ENCODE results near the gene FAM222B. TPM values are rescaled to one million over a fixed set of nuclear protein-coding genes. Genes with fewer than 3 reads are reported as not detected.

FAM222B gene
- polyA plus RNA-seq, 1 experiment = 5.2 TPM

GRCh38 chr17:28816540-28816939 is 26.1 kb downstream of the FAM222B start:
- no peak for TF ChIP-seq CTCF (IDR thresholded peaks at IDR 0.05; ENCODE audit: insufficient read depth, low read depth, low read length)
- Histone ChIP-seq H3K36me3 (ENCODE audit: control insufficient read depth, insufficient read depth, low read length) (no peaks in the 10 kb centered on the region), H3K27me3 (ENCODE audit: control insufficient read depth, insufficient read depth, low read length) (no peaks in the 10 kb centered on the region), H3K4me3 (ENCODE audit: low read depth, low read length) (no peak overlapping the region)
- CTCF ChIA-PET = no interaction called here
- DNase-seq (ENCODE audit: low read depth) = no peak
- POLR2A ChIA-PET = no interaction called here

GRCh38 chr17:28812748-28813377 is 29.7 kb downstream of the FAM222B start:
- TF ChIP-seq CTCF (IDR thresholded peaks at IDR 0.05; ENCODE audit: insufficient read depth, low read depth, low read length) = no peak
- Histone ChIP-seq H3K36me3 (ENCODE audit: control insufficient read depth, insufficient read depth, low read length) (no peaks in the 10 kb centered on the region), H3K27me3 (ENCODE audit: control insufficient read depth, insufficient read depth, low read length) (no peaks in the 10 kb centered on the region), H3K4me3 (ENCODE audit: low read depth, low read length) (peak overlapping the region; percentile 99)
- DNase-seq (ENCODE audit: low read depth) = no peak
- ChIA-PET POLR2A (interaction anchor here (0.6 kb wide), 1 partner anchor 75 kb away, joined by 13 read pairs; no protein-coding TSS in a partner anchor), CTCF (interaction anchor here (1.0 kb wide), 1 partner anchor 49 kb away, joined by 3 read pairs; no protein-coding TSS in a partner anchor)

GRCh38 chr17:28812091-28812747 is 30.4 kb downstream of the FAM222B start:
- Histone ChIP-seq H3K36me3 (ENCODE audit: control insufficient read depth, insufficient read depth, low read length) (no peaks in the 10 kb centered on the region), H3K4me3 (ENCODE audit: low read depth, low read length) (peak overlapping the region; percentile 99), H3K27me3 (ENCODE audit: control insufficient read depth, insufficient read depth, low read length) (no peaks in the 10 kb centered on the region)
- CTCF ChIA-PET = interaction anchor here (0.8 to 1.0 kb wide), 2 partner anchors 48 to 85 kb away, joined by 3 read pairs; no protein-coding TSS in a partner anchor
- POLR2A ChIA-PET = no interaction called here
- DNase-seq (ENCODE audit: low read depth) = peak; percentile 73
- no peak for TF ChIP-seq CTCF (IDR thresholded peaks at IDR 0.05; ENCODE audit: insufficient read depth, low read depth, low read length)

- H3K27me3 ChIP-seq (ENCODE audit: control insufficient read depth, insufficient read depth, low read length) = no peaks in the 10 kb centered on the region
- DNase-seq (ENCODE audit: low read depth) = no peak
- ChIA-PET POLR2A (no interaction called here), CTCF (interaction anchor here (0.8 kb wide), 2 partner anchors 85 to 91 kb away, joined by 3 read pairs; partner anchors contain the start of gene DHRS13)
- 0 out of 2 replicates have a peak, but pooled peaks have one; percentile 2 for TF ChIP-seq CTCF (IDR thresholded peaks at IDR 0.05; ENCODE audit: insufficient read depth, low read depth, low read length)
- peak overlapping the region; percentile 99 for H3K4me3 ChIP-seq (ENCODE audit: low read depth, low read length)
- H3K36me3 ChIP-seq (ENCODE audit: control insufficient read depth, insufficient read depth, low read length) = no peaks in the 10 kb centered on the region
Observed at GRCh38 chr17:28811651-28812090, 30.9 kb downstream of the FAM222B start.

- Histone ChIP-seq H3K4me3 (ENCODE audit: low read depth, low read length) (no peak overlapping the region), H3K27me3 (ENCODE audit: control insufficient read depth, insufficient read depth, low read length) (no peaks in the 10 kb centered on the region), H3K36me3 (ENCODE audit: control insufficient read depth, insufficient read depth, low read length) (no peaks in the 10 kb centered on the region)
- no peak for TF ChIP-seq CTCF (IDR thresholded peaks at IDR 0.05; ENCODE audit: insufficient read depth, low read depth, low read length)
- CTCF ChIA-PET = interaction anchor here (1.0 kb wide), 1 partner anchor 83 kb away, joined by 3 read pairs; no protein-coding TSS in a partner anchor
- DNase-seq (ENCODE audit: low read depth) = no peak
- POLR2A ChIA-PET = no interaction called here
Observed at GRCh38 chr17:28810437-28810836, 32.2 kb downstream of the FAM222B start.
